ENCODE data around the gene HID1. TPM values are rescaled to one million over a fixed set of nuclear protein-coding genes. Genes with fewer than 3 reads are reported as not detected.

Gene HID1
- total and polyA plus RNA-seq, 9 of the 15 experiments (the other 6 are each of a cell fraction or from before 2014, with no cell fraction given): 0.14 to 2.1 (median 0.54) TPM; not detected in 2

- WGBS (ENCODE audit: insufficient coverage, low coverage, missing lambda C conversion rate): 9% methylated on average over 54 of the region's 63 CpGs
- TF ChIP-seq OTX1 (CRISPR knock-in tag; IDR thresholded peaks at IDR 0.05) (0 out of 2 replicates have a peak, but pooled peaks have one; percentile 52), PBX2 (CRISPR knock-in tag; IDR thresholded peaks at IDR 0.05; ENCODE audit: low read depth) (no peak), PBX2 (tag; conservative IDR thresholded peaks at IDR 0.05; ENCODE audit: low read depth) (no peak), CEBPB (tag; IDR thresholded peaks at IDR 0.05) (no peak), MCM3 (IDR thresholded peaks at IDR 0.05) (no peak), DPF2 (IDR thresholded peaks at IDR 0.05) (no peak), SNRNP70 (optimal IDR thresholded peaks at IDR 0.05; ENCODE audit: low read depth, low read length) (no peak), E2F6 (IDR thresholded peaks at IDR 0.05; ENCODE audit: borderline replicate concordance in 1 of 2, extremely low read depth in 1 of 2, insufficient read depth in 1 of 2, insufficient read length in 1 of 2, low read depth in 1 of 2, low read length in 1 of 2, poor library complexity in 1 of 2, severe bottlenecking in 1 of 2) (peak; percentile 46 to 78), JUND (IDR thresholded peaks at IDR 0.05; ENCODE audit: borderline replicate concordance, low read depth, low read length) (peak; percentile 55), JUND (tag; IDR thresholded peaks at IDR 0.05; ENCODE audit: borderline replicate concordance, low read depth, low read length) (no peak), ZNF274 (IDR thresholded peaks at IDR 0.05; ENCODE audit: borderline replicate concordance, low read depth, low read length) (no peak), ATF1 (CRISPR knock-in tag; IDR thresholded peaks at IDR 0.05) (0 out of 2 replicates have a peak, but pooled peaks have one; percentile 11), ATF1 (tag; IDR thresholded peaks at IDR 0.05) (peak; percentile 84), PHB2 (IDR thresholded peaks at IDR 0.05; ENCODE audit: low read depth) (no peak), MBD2 (IDR thresholded peaks at IDR 0.05; ENCODE audit: borderline replicate concordance, low read depth) (peak; percentile 75; the same call in 1 of the 2 replicates), ZNF239 (CRISPR knock-in tag; IDR thresholded peaks at IDR 0.05) (peak; percentile 26; the same call in 1 of the 2 replicates), ZNF224 (CRISPR knock-in tag; IDR thresholded peaks at IDR 0.05) (no peak), RHOXF2B (CRISPR knock-in tag; conservative IDR thresholded peaks at IDR 0.05) (no peak)
Observed at GRCh38 chr17:75012346-75013091, 40.0 kb upstream of the HID1 start, which contains the start of gene MRPL58. Gene MRPL58 (plus strand): TSS chr17:75012670. CDS start chr17:75012687, 17 bp downstream.

More at GRCh38 chr17:75012346-75013091, 40.0 kb upstream of the HID1 start, which contains the start of gene MRPL58:
- Histone ChIP-seq H3K27ac (ENCODE audit: extremely low read depth, low read depth, low read length) (peak within 1 kb of the TSS; percentile 82), H3K9me1 (ENCODE audit: control insufficient read depth, insufficient read depth, low read length) (no peaks in the 10 kb centered on the region), H3K79me2 (ENCODE audit: control insufficient read depth, insufficient read depth, low read length) (peaks cover 35% of the 10 kb centered on the region), H2AFZ (ENCODE audit: low read depth, low read length) (peak within 1 kb of the TSS; percentile 83), H4K20me1 (replicated peaks; ENCODE audit: control insufficient read depth, insufficient read depth, low read length) (no peaks in the 10 kb centered on the region), H3K9ac (ENCODE audit: insufficient read depth in 1 of 2, low read depth in 2 of 2, low read length in 2 of 2) (peak within 1 kb of the TSS; percentile 92 to 96), H3K9me3 (replicated peaks; ENCODE audit: control insufficient read depth, insufficient read depth, low read depth, low read length) (no peaks in the 10 kb centered on the region), H3K27me3 (ENCODE audit: control insufficient read depth in 2 of 2, insufficient read depth in 2 of 2, low read length in 2 of 2) (no peaks in the 10 kb centered on the region), H3K4me3 (peak within 1 kb of the TSS; percentile 85), H3K4me1 (replicated peaks in 1 of 2; ENCODE audit: control insufficient read depth in 2 of 2, insufficient read depth in 2 of 2, low read length in 2 of 2) (peaks cover 9 to 10% of the 10 kb centered on the region in 2 experiments; a peak in 4 of 5 replicates), H3K36me3 (ENCODE audit: control insufficient read depth, insufficient read depth, low read length) (peaks cover 19% of the 10 kb centered on the region; the same call in 2 of the 3 replicates), H3K4me2 (ENCODE audit: insufficient read depth, low read length) (peak within 1 kb of the TSS; percentile 85)
- ChIA-PET CTCF (ENCODE audit: low intra/inter-chr PET ratio) (interaction anchor here (1.1 to 1.9 kb wide), 2 partner anchors 21 to 189 kb away, joined by 5 to 8 read pairs; no protein-coding TSS in a partner anchor), POLR2A (interaction anchor here (0.5 to 4.7 kb wide), 29 partner anchors 10 to 774 kb away, joined by 3 to 26 read pairs (median 4); partner anchors contain the start of genes ATP5PD, CDR2L, HID1 and KCTD2)
- peak; percentile 97 for ATAC-seq
- in situ Hi-C loops (cut with MboI) (no loop called here), intact Hi-C loops (cut with micrococcal nuclease) (no loop called here)
- DNase-seq (ENCODE audit: extremely low read depth in 1 of 4, low spot score in 3 of 4): peak; percentile 89 to 92 (median 90)
- no peak for FAIRE-seq
- no TSS peak for BruUV-seq (replicated peaks)
